ENCODE results near the gene XYLT2.
"Not testable (repeated sequence)": the region's sequence is repeated elsewhere in the genome, so short reads cannot be mapped to it uniquely, and the experiment has no call there.

Gene XYLT2

DNA sequence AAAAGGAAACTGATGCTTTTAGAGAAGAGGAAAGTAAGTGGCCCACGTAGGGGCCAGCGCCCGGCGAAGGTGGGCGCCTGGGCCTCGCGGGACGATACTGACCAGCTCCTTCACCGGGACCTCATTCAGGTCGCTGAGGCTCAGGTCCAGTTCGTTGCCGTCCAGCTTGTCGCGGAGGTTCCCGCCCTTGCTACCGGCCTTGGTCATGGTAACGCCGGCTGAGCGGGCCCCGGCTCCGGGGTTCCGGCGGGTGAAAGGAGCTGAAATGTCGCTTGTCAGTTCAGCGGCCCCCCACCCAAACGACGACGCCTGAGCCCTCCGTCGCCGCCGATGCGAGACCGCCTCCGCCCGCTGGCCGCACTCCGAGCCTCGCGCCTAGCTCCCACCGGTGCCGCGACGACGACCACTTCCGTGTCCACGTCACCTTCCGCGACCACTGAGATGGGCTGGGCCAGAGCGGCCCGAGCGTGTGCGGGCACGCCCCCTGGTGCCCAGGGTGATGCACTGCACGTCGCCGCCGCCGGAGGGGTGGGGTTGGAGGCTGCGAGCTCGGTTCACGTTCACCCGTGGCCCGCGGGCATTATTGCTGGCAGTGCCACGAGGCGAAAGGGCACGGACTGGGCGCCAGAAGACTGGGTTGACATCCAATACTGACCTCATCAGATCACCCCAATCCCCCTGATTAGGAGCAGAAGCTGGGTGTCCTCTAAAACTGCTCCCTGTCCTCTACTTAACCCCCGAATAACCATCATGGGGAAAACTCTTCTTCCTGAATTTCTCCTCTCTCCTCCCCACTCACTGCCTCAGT lies 51.4 kb downstream of the XYLT2 start, which contains the start of gene LRRC59:
LRRC59 (minus strand) TSS at position 413 of the 808 bp plus-strand sequence; CDS start at position 207, 206 bp downstream.
- peak; percentile 35 for DNase-seq

DNA sequence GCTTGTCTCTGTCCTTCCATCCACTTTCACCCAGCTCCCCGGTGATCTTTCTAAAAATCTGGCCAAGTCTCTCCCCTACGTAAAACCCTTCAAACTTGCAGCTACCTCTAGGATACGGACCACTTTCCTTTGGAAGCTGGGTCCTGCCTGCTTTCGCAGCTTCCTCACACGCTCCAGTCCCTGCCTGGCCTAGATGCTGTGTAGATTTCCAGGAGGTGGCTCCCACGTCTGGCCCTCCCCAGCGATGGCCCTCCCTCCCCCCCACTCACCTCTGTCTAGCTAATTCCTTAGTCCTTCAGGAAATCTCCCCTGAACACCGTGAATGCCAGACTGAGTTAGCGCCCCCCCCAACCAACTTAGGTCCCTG lies 52.0 kb downstream of the XYLT2 start:
- DNase-seq: no peak

DNA sequence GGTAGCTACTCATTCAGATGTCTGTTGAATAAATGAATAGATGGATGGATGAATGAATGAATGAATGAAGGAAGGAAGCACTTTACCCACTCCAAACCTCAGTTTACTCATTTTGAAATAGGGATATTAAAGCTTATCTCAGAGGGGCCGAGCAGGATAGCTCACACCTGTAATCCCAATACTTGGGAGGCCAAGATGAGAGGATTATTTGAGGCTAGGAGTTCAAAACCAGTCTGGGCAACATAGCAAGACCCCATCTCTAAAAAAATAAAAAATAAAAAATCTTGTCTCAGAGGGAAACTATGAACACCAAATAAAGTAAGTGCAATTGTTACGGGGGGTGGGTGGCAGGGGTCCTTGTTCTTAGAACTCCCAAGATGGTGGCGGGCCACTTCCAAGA lies 52.7 kb downstream of the XYLT2 start:
- not testable (repeated sequence) for DNase-seq

DNA sequence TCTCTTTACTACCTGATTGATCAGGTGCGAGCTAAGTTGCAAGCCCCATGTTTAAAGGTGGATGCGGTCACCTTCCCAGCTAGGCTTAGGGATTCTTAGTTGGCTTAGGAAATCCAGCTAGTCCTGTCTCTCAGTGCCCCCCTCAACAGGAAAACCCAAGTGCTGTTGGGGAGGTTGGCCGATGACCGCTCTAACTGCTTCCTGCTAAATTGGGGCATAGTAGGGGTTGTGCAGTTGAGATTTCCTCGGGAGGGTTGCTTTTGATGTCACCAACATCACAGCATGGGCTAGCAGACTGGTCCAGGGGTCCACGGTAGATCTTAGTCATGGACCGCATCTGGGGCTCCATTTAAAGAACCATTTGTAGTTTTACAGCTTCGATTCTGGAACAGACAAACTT lies 53.7 kb downstream of the XYLT2 start:
- not testable (repeated sequence) for DNase-seq

DNA sequence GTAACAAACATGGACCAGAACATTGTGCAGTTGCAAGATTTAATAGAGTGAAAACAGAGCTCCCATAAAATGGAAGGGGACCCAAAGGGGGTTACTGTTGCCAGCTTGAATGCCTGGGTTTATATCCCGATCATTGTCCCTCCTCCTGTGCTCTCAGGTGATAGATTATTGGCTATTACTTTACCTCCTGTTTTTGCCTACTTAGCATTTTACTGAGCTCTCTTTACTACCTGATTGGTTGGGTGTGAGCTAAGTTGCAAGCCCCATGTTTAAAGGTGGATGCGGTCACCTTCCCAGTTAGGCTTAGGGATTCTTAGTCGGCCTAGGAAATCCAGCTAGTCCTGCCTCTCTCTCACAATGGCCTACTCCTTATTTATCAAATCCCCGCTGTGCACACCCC lies 59.4 kb downstream of the XYLT2 start:
- DNase-seq: not testable (repeated sequence)

- no peak for DNase-seq
These were observed 60.7 kb downstream of the XYLT2 start for GRCh38 chr17:50406578-50406977.

DNA sequence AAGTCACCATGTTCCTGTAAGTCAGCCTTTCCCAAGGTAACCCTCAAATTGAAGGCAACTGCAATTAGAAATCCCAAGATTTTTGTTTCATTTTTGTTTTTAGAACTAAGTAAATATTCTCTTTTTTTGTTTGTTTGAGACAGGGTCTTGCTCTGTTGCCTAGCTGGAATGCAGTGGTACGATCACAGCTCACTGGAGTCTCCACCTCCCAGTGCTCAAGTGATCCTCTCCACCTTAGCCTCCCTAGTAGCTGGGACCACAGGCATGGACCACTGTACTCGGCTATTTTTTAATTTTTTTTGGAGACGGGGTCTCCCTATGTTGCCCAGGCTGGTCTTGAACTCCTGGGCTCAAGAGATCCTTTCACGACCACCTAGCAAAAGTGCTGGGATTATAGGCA lies 62.0 kb downstream of the XYLT2 start:
- no peak for DNase-seq
